ENCODE measurements around the gene CACNG3.
A peak's percentile ranks its signal among the peaks of the same experiment; 100 is the strongest.
"Not testable (repeated sequence)": the region's sequence is repeated elsewhere in the genome, so short reads cannot be mapped to it uniquely, and the experiment has no call there.

Gene CACNG3

DNA sequence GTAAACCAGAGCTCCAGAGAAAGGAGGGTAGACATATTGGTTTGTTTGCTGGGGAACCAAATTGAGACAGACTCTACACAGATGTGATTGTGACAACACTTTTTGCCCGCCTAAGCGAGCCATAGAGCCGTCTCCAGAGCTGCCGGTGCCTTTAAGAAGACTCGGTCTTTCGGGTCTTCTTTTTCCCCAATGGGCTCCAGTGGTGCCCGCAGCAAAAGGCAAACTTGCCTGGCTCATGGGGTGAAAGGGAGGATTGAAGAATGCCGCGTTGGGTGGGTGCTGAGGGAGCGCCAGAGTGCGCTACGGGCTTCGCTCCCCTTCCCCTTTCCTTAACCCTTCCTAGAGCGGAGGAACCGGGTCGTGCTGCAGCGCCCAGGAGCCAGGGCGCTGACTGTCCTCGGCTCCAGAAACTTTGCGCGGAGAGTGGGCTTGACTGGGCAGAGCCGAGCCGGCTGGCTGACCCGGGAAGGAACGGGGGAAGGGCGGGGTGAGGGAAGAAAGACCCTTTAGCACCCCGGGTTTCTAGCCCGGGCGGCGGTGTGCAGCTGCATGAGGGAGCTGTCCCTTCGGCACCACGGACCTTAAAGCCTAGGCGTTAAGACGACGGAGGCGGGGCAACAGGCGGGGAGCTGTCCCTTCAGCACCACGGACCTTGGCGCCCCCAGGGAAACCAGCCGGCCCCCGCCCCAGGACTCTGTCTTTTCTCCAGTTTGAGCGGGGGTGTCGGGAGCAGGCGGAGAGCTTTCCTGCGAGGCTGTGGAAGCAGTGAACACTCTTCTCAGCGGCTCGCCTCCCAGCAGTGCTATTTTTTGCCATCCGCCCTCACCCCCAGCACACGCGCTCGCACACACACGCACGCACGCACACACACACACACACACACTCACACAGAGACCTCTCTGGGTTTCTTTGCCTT lies at the start of gene CACNG3:
TSS of gene CACNG3 (plus strand) at position 880 of the 916 bp plus-strand sequence. CDS start 420 bp downstream, outside the sequence.
- DNase-seq = peak; percentile 73

DNA sequence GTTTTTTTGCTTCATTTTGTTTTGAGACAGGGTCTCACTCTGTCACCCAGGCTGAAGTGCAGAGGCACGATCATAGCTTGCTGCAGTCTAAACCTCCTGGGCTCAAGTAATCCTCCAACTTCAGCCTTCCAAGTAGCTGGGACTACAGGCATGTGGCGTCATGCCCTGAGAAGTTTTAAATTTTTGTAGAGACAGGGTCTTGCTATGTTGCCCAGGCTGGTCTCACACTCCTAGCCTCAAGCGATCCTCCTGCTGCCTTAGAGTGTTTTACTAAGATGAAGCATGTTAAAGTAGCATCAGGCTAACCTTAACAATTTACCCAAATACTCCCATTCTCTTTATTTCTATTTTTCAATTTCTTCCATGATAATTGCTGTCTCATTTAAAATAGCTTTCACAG lies 49.2 kb upstream of the CACNG3 start:
- no peak for DNase-seq

DNA sequence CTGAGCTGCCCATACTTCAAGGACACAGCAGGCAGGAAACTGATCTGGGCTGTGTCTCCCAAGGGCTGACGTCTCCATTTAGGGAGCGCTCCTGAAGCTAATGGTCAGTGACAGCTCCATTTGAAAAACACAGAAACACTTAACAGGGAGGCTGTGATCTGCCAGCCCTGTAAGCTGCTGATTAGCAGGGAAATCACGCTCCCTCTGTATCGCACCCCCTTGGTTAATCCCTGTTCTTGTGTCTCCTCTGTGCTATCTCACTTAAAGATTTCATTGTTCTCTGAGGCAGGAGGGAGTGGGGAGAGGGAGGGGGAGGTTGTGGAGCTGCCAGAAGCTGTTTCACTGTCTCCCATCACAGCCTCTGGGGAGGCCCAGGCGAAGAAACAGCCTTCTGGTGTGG lies 47.4 kb upstream of the CACNG3 start:
- no peak for DNase-seq

DNA sequence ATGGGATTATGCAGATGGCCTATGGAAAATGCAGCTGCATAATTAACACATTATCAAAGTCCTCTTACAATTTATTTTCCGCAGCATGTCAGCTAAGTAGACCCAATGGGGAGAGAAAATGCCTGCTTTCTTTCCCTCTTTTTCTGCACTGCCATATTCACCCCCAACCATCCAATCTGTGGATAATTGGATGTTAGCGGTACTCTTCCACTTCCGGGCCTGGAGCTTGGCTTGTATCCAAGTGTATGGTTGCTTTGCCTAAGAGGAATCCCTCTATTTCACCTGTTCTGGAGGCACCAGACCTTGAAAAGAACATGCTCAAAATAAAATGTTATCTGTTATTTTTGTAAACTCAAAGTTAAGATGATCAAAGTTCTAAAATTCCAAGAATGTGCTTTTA lies 41.1 kb upstream of the CACNG3 start:
- DNase-seq = no peak

DNA sequence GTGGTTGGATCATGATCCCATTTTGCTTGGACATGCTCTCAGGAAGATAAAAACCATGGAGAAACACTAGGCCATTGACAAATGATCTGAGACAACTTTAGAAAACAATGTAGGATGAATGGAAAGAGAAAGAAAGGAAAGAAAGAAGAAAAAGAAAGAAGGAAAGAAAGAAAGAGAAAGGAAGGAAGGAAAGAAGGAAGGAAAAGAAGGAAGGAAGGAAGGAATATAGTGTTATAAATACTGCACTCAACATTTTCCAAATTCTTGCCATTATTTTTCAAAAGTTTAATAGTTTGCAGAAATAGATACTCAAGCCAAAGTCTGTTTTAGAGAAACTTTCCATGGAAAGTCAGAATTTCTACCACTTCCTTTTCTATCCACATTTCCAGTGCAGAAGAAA lies 39.2 kb upstream of the CACNG3 start:
- no peak for DNase-seq

DNA sequence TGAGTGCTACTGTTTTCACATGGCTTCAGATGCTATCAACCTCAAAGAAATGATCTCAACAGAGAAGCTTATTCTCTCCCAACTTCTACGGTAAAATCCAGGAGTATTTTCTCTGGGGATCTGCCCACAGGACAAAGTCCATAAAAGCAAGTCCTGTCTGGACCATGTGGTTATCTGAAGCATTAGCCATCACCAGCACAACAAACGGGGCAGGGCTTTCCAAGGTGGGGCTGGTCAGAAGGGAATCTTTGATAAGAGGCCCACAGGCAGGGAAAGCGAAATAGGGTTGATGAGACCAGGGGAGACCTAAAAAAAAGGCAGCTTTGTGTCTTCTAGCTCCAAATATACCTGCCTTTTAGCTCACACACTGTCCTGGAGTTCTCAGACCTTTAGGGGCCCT lies 38.7 kb upstream of the CACNG3 start:
- DNase-seq = no peak

DNA sequence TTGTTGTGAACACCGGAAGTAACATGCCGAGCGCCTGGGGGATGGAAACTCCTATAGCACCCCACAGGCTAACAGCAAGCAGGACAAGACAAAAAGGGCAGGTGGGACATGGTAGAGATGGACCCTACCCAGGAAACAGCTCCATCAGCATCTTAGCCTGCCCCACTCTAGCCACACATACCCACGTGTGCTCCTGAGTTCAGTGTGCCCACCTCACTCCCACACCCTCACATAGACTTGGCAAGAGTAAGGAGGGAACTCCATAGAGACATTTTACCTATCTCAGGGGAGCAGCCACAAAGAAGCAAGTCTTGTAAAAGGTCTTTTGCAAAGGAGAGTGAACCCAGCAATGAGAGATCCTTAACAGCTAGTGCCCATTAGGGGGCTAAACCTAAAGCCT lies 37.8 kb upstream of the CACNG3 start:
- DNase-seq = no peak

DNA sequence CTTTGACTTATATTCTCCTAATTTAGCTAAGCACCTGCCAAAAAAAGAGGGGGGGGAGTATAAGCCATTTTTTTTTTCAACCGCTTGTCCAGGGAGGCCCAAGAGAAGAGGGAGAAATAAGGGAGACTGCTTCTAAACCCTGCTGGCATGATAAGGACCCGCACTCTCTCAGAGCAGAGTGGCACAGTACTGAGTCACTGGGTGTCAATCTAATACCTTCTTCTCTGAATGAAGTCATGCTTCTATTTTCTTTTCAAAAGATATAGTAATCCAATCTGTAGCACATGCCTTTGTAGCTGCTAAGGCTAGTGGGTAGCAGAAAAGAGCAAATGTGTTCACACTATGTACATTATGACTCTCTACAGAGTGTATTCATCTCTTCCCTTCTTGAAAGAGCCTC lies 34.9 kb upstream of the CACNG3 start:
- DNase-seq = no peak

DNA sequence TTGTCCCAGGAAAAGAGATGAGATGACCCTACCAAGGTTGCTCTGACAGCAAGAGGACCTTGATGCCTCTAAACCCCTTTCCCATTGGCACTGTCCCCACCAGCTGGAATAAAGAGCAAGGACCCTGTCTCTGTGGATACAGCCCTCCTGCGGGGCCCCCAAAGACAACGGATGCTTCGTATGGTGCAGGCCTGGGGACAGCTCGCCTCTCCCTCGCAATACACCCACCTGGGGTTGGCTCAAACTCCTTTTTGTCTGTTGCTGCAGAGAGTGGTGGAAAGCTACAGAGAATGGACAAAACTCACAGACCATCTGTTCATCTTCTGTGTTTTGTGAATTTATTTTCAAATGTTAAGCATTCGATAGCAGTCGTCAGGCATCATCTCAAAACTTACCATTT lies 27.6 kb upstream of the CACNG3 start:
- no peak for DNase-seq

DNA sequence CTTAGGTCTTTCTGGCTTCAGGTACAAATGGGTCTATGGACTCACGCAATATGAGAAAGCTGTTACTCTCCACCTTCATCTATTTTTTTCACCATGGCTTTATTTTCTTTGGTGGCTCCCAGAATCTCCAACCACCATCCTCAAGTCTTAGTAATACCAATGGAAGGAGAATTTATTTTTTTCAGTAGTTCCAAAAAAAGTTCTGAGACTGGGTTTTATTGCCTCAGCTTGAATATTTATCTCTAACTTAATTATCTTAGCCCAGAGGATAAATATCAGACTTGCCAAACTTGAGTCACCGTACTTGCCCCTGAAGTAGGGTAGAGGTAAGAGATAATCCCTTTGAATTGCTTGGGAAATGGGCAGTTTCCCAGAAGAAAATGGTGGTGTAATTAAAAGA lies 23.2 kb upstream of the CACNG3 start:
- no peak for DNase-seq

DNA sequence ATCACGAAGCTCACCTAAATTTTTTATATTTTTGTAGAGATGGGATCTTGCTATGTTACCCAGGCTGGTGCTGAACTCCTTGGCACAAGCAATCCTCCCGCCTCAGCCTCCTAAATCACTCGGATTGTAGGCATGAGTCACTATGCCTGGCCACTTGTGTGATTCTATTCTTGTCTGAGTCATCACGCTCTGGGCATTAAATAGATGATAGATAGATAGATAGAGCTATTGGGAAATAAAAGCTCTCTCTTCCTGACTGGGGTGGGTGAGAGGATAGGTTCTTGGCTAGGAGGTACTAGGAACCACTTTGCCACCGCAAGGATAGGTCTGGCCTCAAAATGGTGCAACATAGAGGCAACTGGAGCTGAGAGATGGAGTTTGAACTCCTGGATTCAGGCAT lies 21.4 kb upstream of the CACNG3 start:
- no peak for DNase-seq

DNA sequence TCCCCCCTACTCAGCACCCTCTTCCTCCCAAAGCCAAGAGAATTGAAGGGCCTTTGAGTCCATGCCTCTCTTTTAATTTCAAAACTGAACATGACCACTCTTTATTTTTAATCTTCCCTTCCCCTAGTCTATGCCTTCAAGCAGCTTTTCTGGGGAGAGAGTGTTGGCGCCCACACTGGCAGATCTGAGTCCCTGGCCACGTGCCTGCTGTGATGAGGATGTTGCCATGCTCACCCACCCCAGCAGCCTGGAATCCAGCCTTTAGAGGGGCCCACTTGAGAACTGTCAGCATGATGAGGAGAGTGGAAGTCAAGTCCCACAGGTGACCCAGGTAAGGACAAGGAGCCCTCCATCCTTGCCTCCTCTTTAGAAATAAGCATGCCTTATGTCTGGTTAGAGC lies 20.3 kb upstream of the CACNG3 start:
- no peak for DNase-seq

DNA sequence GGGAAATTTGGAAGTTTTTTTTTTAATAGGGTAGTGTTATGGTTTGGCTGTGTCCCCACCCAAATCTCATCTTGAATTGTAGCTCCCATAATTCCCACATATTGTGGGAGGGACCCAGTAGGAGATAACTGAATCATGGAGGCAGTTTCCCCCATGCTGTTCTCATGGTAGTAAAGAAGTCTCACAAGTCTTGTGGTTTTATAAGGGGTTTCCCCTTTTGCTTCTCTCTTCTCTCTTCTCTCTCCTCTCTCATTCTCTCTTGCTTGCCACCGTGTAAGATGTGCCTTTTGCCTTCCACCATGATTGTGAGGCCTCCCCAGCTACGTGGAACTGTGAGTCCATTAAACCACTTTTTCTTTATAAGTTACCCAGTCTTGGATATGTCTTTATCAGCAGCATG lies 17.3 kb upstream of the CACNG3 start:
- not testable (repeated sequence) for DNase-seq

DNA sequence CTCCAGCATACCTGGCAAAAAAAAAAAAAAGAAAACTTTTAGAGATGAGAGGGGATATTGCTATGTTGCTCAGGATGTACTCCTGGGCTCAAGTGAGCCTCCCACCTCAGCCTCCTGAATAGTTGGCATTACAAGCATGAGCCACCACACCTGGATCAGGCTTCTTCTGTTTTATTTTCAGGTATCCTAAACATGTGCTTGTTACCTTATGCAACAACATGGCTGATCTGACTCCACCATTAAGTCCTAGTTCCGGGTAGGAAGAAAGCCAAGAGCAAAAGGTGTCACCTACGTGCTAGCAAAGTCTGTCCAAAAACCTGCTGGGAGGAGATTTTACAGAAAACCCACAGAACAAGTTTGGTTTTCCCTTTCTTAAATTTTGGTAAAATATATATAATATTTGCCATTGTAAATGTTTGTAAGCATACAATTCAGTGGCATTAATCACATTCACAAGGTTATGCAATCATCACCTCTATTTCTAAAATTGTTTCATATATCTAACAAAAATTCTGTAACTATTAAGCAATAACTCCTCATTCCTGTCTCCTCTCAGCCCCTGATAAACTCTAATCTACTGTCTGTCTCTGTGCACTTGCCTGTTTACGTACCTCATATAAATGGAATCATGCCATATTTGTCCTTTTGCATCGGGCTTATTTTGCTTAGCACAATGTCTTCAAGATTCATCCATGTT lies 9.1 kb upstream of the CACNG3 start:
- DNase-seq = no peak

DNA sequence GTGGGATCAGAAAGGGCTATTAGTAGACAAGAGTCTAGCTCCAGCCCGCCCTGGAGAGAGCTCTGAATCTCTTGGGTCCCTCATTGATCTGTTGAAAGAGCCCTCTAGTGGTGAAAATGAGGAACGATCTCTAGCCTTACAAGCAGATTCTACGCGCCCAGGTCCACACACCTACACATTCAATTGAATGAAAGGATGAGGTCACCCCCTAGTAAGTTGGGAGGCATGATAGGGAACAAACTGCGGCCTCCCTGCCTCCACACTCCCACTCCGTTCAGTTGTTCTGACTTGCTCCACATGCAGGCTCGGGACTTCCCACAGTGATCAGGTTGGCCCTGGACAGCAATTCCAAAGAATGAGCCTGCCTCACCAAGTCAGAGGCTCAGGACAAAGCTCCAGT lies 2.9 kb upstream of the CACNG3 start:
- peak; percentile 64 for DNase-seq

DNA sequence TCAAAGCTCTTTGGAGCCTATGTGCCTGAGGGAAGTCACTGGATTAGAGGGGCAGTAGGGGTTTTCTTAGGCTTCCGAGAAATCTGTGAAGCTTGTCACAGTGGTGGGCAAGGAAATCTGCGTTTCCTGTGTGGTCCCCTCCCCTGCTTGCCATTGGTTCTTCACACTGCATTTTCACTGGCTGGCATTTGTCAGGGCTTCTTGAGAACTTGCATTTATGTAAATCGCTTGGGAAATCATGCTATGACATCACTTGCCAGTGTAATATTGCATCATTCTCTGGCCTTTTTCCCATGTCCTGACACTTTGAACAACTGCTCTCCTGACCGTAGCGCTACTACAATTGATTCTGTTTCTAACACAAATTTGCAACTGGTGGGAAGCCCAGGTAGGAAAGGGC lies 1.8 kb downstream of the CACNG3 start:
- DNase-seq = no peak

DNA sequence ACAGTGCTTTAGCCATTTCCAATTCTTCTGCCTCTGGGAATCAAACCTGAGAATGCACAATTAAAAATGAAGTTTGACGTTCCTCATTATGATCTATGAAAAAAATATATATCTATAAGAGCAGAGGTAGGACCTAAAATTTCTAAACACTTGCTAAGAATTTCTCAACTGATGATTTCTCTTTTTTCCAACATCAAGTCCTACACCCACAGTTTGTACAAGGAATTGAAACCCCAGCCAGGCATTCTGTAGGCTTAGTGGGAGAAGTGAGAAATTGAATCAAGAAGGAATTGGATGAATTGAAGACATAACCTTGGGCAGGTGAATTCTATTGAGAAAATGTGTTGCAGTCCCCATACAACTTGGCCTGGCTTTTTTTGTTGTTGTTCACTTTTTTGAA lies 2.7 kb downstream of the CACNG3 start:
- no peak for DNase-seq

DNA sequence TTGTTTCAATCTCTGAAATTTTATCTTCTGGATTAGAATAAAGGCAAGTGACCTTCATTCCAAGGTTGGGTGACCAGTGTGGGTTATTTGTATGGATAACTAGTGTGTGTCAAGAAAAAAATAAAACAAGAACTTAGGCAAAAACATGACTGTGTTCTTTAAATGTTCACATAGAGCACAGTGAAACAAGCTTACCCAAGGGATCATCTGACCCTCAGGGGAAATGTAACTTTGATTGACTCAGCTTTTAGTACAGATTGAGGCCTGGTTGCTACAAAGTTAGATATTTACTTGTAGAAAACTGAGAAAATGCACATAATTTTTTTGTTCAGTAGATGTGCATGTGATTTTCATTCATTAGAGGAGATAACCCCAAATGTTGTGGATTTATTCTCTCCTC lies 6.7 kb downstream of the CACNG3 start:
- no peak for DNase-seq

DNA sequence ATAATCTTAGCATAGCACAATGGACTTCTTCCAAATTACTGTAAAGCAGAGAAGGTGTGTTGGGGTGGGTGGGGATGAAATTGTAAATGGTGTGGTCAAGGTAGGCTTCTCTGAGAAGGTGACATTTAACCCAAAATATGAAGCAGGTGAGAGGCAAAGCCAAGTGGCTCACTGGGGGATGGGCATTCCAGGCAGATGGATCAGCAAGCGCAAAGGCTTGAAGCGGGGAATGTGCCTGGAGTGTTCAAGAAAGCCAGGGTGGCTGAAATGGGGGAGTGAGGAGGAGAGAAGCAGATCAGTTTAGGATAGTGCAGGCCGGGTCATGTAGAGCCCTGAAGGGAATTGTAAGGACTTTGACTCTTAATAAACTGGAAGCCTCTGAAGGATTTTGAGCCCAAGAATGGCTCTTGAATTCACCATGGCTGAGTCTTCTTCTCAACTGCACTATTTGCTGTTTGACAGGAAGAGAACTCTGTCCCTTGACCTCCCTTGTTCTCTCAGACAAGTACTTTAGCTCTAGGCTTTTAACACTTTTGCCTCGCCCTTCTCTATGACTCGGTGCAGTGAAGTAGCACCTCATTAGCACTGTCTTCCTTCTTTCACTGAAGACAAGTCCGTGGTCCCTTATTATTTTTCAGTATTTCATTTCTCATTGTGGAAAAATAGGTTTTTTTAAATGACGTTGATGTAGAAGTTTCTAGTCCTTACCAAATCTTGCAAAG lies 14.7 kb downstream of the CACNG3 start:
- DNase-seq = no peak

DNA sequence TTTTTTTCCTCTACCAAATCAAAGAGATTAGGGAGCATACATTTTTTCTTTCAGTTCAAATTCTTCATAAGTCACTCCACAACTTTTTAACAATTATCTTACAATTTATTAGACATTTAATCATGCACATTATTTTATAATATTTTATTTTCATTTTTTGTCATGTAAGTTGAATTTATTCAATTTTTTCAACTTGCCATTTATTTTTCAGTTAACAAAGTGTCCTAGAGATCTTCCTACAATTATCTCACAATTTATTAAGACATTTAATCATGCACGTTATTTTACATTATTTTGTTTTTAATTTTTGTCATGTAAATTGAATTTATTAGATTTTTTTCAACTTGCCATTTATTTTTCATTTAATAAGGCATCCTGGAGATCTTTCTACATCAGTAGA lies 16.2 kb downstream of the CACNG3 start:
- no peak for DNase-seq

DNA sequence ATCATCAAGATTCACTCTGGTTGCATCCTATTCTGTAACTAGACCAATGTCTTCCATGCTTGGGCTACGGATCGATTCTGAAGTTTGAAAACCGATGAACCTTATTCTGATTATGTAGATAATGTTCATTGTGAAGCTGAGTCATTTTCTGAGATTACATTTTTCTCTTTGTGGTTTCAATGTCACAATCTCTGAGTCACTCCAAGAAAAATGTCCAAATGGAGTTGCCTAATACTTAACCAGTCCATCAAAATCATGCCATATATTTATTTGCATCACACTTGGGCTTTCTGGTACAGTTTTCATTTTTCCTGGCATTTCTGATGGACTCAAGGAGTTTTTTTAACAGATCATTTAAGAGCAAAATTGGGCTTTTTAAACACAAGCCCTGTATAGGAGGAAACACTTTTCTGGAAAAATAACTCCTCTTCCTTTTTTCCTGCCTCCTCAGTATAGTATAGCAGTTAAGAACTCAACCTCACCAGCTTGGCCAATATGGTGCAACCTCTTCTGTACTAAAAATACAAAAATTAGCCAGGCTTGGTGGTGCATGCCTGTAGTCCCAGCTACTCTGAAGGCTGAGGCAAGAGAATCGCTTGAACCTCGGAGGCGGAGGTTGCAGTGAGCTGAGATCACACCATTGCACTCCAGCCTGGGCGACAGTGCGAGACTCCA lies 17.5 kb downstream of the CACNG3 start:
- no peak for DNase-seq

DNA sequence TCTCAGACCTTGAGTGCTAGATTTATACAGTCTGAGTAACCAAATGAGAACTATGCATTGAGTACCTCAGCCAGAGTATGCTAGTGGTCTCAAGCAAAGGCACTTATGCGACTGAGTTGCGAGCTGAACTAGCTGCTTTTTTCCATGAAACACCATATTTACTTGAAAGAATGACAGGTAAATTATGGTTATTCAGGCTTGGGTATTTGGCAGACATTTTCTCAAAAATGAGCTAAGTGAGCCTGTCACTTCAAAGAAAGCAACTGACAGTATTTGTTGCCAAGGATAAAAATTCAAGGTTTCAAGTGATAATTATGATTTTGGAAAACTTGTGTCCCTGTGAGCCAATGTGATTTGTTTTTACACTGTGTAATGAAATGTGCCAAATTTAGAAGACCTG lies 19.3 kb downstream of the CACNG3 start:
- no peak for DNase-seq

DNA sequence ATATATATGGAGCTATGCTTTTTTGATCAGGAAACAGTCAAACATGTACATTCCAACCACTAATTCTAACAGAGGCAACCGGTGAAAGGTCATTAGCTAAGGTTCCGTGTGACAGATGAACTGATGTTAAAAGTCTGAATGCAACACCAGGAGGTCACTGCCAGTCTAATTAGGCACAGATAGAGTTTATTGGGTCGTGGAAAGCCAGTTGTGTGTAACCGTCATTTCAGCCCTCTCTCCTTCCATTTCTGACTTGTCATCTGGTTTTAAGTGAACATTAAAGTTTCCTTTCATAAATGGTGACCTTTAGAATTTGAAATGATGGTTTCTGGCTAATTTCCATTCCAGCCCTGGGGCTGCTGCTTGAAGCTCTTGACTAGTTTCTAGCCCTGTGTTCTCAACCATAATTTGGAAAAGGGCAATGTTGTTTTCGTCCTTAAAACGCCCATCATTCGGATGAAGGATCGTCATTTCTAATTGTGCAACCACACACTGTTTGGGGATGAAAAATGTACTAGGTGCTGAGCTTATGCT lies 23.9 kb downstream of the CACNG3 start:
- DNase-seq = no peak
